Parathyroid adenoma (tissue), 2 donors: ENCODE data around the gene DYNLL2.
"Not testable (repeated sequence)": the region's sequence is repeated elsewhere in the genome, so short reads cannot be mapped to it uniquely, and the experiment has no call there.

Source experiments
- H2AFZ ChIP-seq: fragments of 300-600 bp; sonication (generic); one replicate; pipeline ENCODE4 v1.7.0; 2017; ENCODE audit warnings: antibody characterized with exemption, mild to moderate bottlenecking
- H3K27ac ChIP-seq: fragments of 300-600 bp; sonication (generic); one replicate; pipeline ENCODE4 v1.7.0; 2017
- H3K27me3 ChIP-seq: fragments of 300-600 bp; sonication (generic); one replicate; pipeline ENCODE4 v1.7.0; 2017; ENCODE audit warnings: low read length; ENCODE audit not compliant: control insufficient read depth, insufficient read depth
- H3K36me3 ChIP-seq: fragments of 300-600 bp; sonication (generic); one replicate; pipeline ENCODE4 v1.7.0; 2017; ENCODE audit warnings: low read length; ENCODE audit not compliant: control insufficient read depth, insufficient read depth
- H3K4me1 ChIP-seq: fragments of 300-600 bp; sonication (generic); one replicate; pipeline ENCODE4 v1.7.0; 2017; ENCODE audit warnings: control low read depth
- H3K4me2 ChIP-seq: fragments of 300-600 bp; sonication (generic); one replicate; pipeline ENCODE4 v1.7.0; 2017; ENCODE audit warnings: low read length
- H3K4me3 ChIP-seq: fragments of 300-600 bp; sonication (generic); one replicate; pipeline ENCODE4 v1.7.0; 2017; ENCODE audit warnings: low read depth, low read length
- H3K79me2 ChIP-seq: fragments of 300-600 bp; sonication (generic); one replicate; pipeline ENCODE4 v1.7.0; 2017; ENCODE audit warnings: control low read depth
- H3K9ac ChIP-seq: fragments of 300-600 bp; sonication (generic); one replicate; pipeline ENCODE4 v1.7.0; 2017; ENCODE audit warnings: mild to moderate bottlenecking
- H3K9me3 ChIP-seq: fragments of 300-600 bp; sonication (generic); one replicate; pipeline ENCODE4 v1.7.0; 2017; ENCODE audit warnings: low read length; ENCODE audit not compliant: control insufficient read depth
- TF ChIP-seq, protein P1 (sequence below): fragments of 300-600 bp; sonication (generic); IDR thresholded peaks from one replicate; pipeline ENCODE4 v1.7.0; 2017; ENCODE audit warnings: antibody characterized with exemption, mild to moderate bottlenecking
- donor health status: primary hyperparathyroidism.

The DYNLL2 gene

DNA sequence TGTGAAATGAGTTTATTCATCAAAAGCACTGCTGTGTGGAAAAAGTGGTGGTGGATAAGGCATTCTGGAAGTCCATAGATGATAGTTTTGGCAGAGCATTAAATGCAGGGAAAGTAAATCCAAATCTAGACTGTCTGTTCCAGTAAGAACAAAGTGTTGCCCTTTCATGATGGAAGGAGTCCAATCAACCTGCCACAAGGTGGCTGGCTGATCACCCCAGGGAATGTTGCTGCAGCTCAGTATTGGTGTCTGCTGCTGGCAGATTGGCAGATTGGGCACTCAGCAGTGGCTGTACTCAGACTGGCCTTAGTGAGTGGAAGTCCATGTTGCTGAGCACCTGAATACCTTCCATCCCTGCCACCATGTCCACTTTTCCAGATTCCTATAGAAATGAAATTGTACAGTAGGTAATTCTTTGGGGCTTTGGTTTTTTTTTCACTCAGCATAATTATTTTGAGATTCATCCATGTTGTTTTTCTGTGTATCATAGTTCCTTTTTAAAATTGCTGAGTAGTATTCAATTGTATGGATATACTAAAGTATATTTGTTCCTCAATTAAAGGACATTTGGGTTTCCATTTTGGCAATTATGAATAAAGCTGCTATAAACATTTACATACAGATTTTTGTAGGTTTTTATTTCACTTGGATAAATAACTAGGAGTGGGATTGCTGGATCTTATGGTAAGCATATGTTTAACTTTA is 14.3 kb downstream of the DYNLL2 start:
- no peaks in the 10 kb centered on the region for H3K36me3 ChIP-seq
- no peak overlapping the region for H3K27ac ChIP-seq
- H3K9ac ChIP-seq = no peak overlapping the region
- TF ChIP-seq, protein P1, sequence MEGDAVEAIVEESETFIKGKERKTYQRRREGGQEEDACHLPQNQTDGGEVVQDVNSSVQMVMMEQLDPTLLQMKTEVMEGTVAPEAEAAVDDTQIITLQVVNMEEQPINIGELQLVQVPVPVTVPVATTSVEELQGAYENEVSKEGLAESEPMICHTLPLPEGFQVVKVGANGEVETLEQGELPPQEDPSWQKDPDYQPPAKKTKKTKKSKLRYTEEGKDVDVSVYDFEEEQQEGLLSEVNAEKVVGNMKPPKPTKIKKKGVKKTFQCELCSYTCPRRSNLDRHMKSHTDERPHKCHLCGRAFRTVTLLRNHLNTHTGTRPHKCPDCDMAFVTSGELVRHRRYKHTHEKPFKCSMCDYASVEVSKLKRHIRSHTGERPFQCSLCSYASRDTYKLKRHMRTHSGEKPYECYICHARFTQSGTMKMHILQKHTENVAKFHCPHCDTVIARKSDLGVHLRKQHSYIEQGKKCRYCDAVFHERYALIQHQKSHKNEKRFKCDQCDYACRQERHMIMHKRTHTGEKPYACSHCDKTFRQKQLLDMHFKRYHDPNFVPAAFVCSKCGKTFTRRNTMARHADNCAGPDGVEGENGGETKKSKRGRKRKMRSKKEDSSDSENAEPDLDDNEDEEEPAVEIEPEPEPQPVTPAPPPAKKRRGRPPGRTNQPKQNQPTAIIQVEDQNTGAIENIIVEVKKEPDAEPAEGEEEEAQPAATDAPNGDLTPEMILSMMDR = no peak
- H3K79me2 ChIP-seq = no peaks in the 10 kb centered on the region
- no peak overlapping the region for H2AFZ ChIP-seq
- H3K9me3 ChIP-seq = no peaks in the 10 kb centered on the region
- no peaks in the 10 kb centered on the region for H3K27me3 ChIP-seq
- H3K4me2 ChIP-seq = no peak overlapping the region
- H3K4me3 ChIP-seq = no peak overlapping the region
- no peaks in the 10 kb centered on the region for H3K4me1 ChIP-seq

DNA sequence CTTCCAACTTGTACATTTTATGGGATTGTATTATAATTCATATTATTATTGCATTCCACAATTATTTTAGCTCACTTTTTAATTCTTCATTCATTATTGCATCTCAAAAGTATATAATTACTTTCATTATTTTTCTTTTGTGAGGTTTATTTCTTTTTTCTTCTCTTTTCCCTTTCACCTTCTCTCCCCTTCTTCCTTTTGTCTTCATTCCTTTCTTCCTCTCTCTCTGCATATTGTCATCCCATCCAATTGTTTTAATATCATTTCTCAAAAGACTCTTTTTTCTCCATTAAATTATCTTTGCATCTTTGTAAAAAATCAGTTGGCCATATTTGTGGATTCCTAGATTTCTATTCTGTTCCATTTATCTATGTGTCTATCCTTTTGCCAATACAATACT is 17.3 kb downstream of the DYNLL2 start:
- no peaks in the 10 kb centered on the region for H3K4me1 ChIP-seq
- H3K4me3 ChIP-seq = no peak overlapping the region
- H3K4me2 ChIP-seq = no peak overlapping the region
- no peaks in the 10 kb centered on the region for H3K79me2 ChIP-seq
- no peaks in the 10 kb centered on the region for H3K36me3 ChIP-seq
- no peak overlapping the region for H3K27ac ChIP-seq
- H2AFZ ChIP-seq = no peak overlapping the region
- no peaks in the 10 kb centered on the region for H3K27me3 ChIP-seq
- no peaks in the 10 kb centered on the region for H3K9me3 ChIP-seq
- TF ChIP-seq, protein P1 = no peak
- no peak overlapping the region for H3K9ac ChIP-seq

DNA sequence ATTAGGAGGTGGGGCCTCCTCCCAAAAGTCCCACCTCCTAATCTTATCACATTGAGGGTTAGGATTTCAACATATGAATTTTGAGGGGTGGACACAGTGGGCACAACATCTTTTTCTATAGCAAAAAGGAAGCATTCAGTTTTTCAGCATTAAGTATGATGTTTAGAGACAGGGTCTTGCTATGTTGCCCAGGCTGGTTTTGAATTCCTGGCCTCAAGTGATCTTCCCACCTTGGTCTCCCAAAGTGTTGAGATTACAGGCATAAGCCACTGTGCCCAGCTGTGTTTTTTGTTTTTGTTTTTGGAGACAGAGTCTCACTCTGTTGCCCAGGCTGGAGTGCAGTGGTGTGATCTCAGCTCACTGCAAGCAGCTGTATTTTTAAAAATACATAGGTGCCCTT is 18.7 kb downstream of the DYNLL2 start:
- not testable (repeated sequence) for H3K4me3 ChIP-seq, H3K79me2 ChIP-seq, H3K27me3 ChIP-seq, H3K9ac ChIP-seq, H3K27ac ChIP-seq, H3K9me3 ChIP-seq, H3K4me1 ChIP-seq, H3K4me2 ChIP-seq, H2AFZ ChIP-seq, H3K36me3 ChIP-seq

DNA sequence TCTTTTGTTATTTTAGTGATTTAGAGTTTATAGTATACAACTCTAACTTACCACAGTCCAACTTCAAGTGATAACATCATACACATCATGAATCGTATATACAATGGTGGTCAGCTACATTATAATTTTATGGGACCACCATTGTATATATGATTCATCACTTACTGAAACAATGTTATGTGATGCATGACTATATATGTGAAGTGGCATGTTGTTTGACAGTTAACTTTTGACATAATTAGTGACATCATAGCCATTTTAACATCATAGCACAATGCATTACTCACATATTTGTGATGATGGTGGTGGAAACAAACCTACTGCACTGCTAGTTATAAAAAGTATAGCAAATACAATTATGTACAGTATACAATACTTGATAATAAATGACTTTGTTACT is 21.9 kb downstream of the DYNLL2 start:
- TF ChIP-seq, protein P1 = no peak
- Histone ChIP-seq H3K4me1 (no peaks in the 10 kb centered on the region), H3K4me3 (no peak overlapping the region), H3K4me2 (no peak overlapping the region), H2AFZ (no peak overlapping the region), H3K79me2 (no peaks in the 10 kb centered on the region), H3K9ac (no peak overlapping the region), H3K9me3 (no peaks in the 10 kb centered on the region), H3K36me3 (no peaks in the 10 kb centered on the region), H3K27ac (no peak overlapping the region), H3K27me3 (no peaks in the 10 kb centered on the region)

DNA sequence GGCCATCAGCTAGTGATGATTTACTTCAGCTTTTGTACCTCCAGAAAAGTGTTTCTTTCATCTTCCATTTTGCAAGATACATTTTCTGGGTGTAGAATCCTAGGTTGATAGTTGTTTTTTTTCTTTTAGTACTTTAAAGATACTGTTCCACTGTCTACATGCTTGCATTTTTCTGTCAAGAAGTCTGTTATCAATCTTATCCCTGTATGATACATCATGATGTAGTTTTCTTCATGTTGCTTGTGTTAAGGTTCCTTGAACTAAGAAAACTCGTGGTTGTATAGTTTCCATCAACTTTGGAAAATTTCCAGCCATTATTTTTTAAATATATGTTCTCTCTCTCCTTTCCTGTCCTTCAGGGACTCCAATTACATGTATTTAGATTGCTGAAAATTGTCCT is 24.1 kb downstream of the DYNLL2 start:
- H3K36me3 ChIP-seq = no peaks in the 10 kb centered on the region
- H3K27ac ChIP-seq = no peak overlapping the region
- H3K4me2 ChIP-seq = no peak overlapping the region
- no peaks in the 10 kb centered on the region for H3K9me3 ChIP-seq
- no peak overlapping the region for H3K4me3 ChIP-seq
- no peak overlapping the region for H3K9ac ChIP-seq
- TF ChIP-seq, protein P1 = no peak
- H3K4me1 ChIP-seq = no peaks in the 10 kb centered on the region
- H2AFZ ChIP-seq = no peak overlapping the region
- H3K27me3 ChIP-seq = no peaks in the 10 kb centered on the region
- no peaks in the 10 kb centered on the region for H3K79me2 ChIP-seq
